Activated T-cell treated with anti-CD3 and anti-CD28 coated beads for 4 hours (primary cell): ENCODE data around the gene IL17RA.
"Not testable (repeated sequence)": the region's sequence is repeated elsewhere in the genome, so short reads cannot be mapped to it uniquely, and the experiment has no call there.

Source experiments
- DNase-seq: peaks from one replicate; pipeline ENCODE4 v3.0.0-alpha.2; 2020

Gene IL17RA, protein sequence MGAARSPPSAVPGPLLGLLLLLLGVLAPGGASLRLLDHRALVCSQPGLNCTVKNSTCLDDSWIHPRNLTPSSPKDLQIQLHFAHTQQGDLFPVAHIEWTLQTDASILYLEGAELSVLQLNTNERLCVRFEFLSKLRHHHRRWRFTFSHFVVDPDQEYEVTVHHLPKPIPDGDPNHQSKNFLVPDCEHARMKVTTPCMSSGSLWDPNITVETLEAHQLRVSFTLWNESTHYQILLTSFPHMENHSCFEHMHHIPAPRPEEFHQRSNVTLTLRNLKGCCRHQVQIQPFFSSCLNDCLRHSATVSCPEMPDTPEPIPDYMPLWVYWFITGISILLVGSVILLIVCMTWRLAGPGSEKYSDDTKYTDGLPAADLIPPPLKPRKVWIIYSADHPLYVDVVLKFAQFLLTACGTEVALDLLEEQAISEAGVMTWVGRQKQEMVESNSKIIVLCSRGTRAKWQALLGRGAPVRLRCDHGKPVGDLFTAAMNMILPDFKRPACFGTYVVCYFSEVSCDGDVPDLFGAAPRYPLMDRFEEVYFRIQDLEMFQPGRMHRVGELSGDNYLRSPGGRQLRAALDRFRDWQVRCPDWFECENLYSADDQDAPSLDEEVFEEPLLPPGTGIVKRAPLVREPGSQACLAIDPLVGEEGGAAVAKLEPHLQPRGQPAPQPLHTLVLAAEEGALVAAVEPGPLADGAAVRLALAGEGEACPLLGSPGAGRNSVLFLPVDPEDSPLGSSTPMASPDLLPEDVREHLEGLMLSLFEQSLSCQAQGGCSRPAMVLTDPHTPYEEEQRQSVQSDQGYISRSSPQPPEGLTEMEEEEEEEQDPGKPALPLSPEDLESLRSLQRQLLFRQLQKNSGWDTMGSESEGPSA

DNA sequence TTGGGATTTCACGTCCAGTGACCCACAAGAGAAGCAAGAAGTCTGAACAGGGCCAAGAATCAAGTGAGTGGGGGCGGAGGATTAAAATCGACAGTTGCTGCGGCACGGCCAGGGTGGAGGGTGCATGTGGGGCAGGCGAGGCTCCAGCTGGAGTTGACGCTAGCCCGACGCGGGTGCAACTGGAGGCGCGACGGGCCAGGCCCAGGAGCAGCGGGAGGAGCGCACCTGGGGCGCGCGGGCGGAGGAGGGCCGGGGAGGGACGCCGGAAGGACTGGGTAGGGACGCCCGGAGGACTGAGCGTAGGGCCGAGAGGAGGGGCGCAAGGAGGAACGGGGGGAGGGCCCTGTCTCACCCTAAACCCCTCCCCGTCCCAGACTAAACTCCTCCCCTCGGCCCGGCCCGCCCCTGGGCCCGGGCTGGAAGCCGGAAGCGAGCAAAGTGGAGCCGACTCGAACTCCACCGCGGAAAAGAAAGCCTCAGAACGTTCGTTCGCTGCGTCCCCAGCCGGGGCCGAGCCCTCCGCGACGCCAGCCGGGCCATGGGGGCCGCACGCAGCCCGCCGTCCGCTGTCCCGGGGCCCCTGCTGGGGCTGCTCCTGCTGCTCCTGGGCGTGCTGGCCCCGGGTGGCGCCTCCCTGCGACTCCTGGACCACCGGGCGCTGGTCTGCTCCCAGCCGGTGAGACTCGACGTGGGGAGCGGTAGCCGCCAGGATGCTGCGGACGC lies at the start of gene IL17RA:
Gene IL17RA, plus strand, starts transcription at position 447 of the 723 bp plus-strand sequence. Its CDS starts 92 bp downstream, at position 539.
- peak; percentile 95 for DNase-seq

DNA sequence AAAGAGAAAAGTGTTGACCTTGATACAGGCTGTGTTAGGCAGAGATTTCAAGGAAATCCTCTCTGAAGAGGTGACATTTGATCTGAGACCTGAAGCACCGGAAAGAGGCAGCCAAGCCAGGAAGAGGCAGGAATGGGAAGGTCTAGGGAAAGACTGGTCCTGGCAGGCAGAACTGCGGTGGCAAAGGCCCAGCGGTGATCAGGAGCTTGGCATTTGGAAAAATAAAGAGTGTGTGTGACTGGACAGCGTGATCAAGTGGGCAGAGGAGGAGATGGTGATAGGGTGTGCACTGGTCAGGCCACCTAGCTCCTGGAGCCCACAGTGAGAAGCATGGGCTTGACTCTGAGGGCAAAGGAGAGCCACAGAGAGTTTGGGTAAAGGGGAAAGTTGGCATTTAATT lies 49.6 kb upstream of the IL17RA start:
- DNase-seq = no peak

GRCh38 chr22:17035976-17036841 lies 48.6 kb upstream of the IL17RA start:
- not testable (repeated sequence) for DNase-seq

DNA sequence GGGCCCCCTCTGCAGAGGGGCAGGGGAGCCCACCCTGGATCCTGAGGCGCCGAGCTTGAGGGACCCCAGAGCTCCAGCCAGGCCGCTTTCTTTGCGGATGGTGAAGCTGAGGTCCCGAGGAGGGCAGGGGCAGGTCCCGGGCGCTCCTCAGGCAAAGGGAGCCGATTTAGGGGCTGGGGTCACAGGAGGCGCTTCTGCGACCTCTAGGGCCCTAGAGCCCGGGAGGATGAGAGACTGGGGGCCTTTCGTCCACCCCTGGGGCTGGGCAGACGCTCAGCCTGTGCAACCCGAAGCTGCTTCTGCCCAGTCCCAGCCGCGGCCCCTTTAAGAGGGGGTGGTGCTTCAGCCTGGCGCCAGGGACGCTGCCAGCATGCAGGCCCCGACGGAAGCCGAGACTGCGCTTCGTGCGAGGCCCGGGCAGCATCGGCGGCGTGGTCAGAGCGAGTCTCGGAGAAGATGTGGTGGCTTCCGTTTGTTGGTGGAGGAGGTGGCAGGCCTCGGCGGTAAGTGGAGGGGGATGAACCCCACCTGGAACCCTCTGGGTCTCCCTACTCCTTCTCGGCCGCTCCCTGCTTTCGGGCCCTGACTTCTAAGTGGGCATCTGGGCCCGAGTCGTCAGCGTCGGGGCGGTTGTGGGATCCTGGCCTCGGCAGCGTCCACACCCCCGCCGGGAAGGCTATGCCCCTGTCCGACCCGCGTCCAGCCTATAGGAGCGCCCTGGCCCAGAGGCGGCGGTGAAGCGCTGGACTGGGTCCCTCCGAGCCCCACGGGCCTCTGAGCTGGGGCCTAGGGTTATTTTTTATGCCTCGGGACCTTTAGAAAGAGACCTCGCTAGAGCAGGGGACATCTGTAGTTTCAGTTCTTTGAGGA lies 47.7 kb upstream of the IL17RA start:
- not testable (repeated sequence) for DNase-seq

GRCh38 chr22:17043521-17043920 lies 41.3 kb upstream of the IL17RA start:
- no peak for DNase-seq

GRCh38 chr22:17046566-17047348 lies 38.0 kb upstream of the IL17RA start:
- no peak for DNase-seq

DNA sequence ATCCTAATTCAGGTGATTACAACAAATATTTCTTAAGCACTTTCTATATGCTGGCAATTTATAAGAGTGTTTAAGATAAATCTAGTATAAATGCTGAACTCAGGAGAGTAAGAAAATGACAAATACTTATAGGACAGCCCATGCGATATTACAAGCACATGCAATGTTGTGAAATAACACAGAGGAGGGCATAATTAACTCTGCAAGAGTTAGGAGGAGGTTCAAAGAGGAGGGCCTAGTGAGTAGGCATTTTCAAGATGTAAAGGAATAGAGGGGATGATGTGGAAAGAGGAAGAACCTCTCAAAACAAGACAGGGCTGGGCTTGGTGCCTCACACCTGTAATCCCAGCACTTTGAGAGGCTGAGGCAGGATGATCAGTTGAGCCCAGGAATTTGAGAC lies 37.1 kb upstream of the IL17RA start:
- no peak for DNase-seq

GRCh38 chr22:17056058-17056457 lies 28.7 kb upstream of the IL17RA start:
- no peak for DNase-seq

DNA sequence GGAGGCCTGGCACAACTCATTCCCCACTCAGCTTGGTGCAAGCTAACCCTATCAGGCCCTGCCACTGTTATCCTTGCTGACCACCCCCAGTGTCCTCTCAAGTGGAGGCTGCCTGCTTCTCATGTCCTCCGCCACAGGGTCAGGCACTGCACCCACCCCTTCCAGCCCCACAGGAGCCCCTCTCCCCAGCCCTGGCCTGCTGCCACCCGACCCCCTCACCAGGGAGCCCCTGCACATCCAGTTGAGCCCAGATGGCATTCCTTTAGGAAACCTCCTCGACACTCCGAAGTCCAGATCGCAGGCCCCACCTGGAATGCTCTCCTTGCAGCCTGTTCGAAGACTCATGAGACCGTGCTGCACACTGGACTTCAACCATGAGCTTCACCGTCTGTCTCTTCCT lies 28.0 kb upstream of the IL17RA start:
- no peak for DNase-seq

GRCh38 chr22:17057959-17058814 lies 26.6 kb upstream of the IL17RA start:
- DNase-seq = peak; percentile 24

GRCh38 chr22:17060126-17060525 lies 24.7 kb upstream of the IL17RA start:
- DNase-seq = no peak

GRCh38 chr22:17063411-17064106 lies 21.2 kb upstream of the IL17RA start:
- DNase-seq = no peak

- DNase-seq = no peak
Observed at GRCh38 chr22:17064498-17065100, 20.2 kb upstream of the IL17RA start.

- DNase-seq = no peak
Observed at GRCh38 chr22:17065433-17065832, 19.4 kb upstream of the IL17RA start.

DNA sequence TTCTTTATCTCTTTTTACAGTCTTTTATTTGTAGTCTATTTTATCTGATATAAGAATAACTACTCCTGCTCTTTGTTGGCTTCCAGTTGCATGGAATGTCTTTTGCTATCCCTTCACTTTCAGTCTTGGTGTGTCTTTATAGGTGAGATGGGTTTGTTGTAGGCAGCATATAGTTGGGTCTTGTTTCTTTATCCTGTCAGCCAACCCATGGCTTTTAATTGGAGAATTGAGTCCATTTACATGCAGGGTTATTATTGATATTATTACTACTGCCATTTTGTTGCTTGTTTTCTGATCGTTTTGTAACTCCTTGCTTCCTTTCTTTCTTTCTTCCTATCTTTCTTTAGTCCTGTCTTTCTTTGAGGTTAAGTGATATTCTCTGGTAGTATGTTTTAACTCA lies 11.9 kb upstream of the IL17RA start:
- DNase-seq = no peak

GRCh38 chr22:17074648-17075002 lies 10.2 kb upstream of the IL17RA start:
- no peak for DNase-seq

DNA sequence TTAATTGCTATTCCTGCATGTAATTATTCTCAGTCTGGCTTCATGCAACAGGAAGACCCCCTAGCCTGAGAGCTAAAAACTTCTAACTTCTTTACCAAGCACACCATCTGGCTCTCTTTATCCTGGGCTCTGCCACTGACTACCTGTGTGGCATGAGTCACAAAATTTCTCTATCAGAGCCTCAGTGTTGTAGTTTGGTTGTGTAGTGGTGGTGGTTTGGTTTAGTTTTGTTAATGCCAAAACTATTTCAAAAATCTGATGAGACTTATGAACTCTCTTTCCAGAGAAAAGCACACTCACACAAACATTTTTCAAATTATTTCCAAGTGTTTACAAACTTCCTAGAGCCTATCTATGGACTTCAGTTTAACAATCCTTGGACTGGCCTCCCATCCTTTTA lies 7.5 kb upstream of the IL17RA start:
- DNase-seq = no peak

DNA sequence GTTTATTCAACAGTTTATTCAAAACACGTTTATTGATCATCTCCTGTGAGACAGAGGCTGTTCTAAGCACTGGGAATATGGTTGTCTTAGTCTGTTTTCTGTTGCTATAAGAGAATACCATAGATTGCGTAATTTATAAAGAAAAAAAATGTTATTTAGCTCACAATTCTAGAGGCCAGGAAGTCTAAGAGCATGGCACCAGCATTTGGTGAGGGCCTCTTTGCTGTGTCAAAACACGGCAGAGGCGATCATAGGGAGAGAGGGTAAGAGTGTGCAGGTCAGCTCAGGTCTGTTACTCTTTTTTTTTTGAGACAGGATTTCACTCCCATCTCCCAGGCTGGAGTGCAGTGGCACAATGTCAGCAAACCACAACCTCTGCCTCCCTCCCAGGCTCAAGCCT lies 5.2 kb upstream of the IL17RA start:
- DNase-seq = no peak
